GM18526 (cell line): ENCODE measurements around the gene NOL4L.

Experiments
- POLR2A ChIP-seq: IDR thresholded peaks from 3 replicates; pipeline ENCODE4 v1.6.1; 2011; ENCODE audit not compliant: insufficient read length; ENCODE audit errors: extremely low read depth

NOL4L gene

DNA sequence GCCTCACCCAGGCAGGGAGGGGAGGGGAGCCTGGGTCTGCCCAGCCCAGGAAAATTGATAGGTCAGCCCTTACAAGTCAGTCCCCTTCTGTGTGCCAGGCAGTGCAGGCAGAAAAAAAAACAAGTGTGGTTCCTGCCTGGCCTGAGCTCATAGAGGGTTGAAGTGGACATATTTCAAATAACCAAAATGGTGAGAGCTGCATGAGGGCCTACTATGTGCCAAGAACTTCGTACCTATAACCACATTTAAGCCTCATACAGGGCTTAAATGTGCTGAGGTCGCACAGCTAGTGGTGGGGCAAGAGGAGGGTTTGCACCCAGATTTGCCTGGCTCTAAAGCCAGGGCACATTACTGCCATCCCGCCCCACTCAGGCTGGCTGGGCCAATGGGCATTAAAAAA, 6.9 kb upstream of the NOL4L start:
- no peak for TF ChIP-seq POLR2A

GRCh38 chr20:32589769-32590168, 4.6 kb upstream of the NOL4L start:
- no peak for TF ChIP-seq POLR2A

- TF ChIP-seq POLR2A = no peak
Measured at GRCh38 chr20:32589256-32589655, 4.1 kb upstream of the NOL4L start.

DNA sequence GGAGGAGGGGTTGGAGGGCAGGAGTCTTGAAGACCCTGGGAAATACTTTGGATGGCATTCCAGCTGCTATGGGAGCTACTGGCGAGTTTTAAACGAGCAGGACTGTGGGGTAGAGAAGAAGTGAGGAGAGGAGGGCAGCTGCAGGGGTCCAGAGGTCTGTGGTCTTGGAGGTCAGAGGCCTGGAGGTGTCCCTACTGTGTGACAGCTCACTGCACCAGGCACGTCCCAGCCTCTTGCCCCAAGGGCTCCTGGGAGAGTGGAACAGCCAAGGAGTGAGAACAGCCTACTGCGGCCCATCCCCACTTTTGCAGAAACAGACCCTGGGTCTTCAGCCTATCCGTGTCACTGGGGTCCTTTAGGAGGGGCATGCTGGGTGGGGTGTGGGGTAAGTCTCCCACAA, 2.9 kb upstream of the NOL4L start:
- no peak for TF ChIP-seq POLR2A

- TF ChIP-seq POLR2A = no peak
Measured at GRCh38 chr20:32586291-32586690, 1.2 kb upstream of the NOL4L start.

GRCh38 chr20:32585586-32586127, 524 bp upstream of the NOL4L start:
- TF ChIP-seq POLR2A = no peak

DNA sequence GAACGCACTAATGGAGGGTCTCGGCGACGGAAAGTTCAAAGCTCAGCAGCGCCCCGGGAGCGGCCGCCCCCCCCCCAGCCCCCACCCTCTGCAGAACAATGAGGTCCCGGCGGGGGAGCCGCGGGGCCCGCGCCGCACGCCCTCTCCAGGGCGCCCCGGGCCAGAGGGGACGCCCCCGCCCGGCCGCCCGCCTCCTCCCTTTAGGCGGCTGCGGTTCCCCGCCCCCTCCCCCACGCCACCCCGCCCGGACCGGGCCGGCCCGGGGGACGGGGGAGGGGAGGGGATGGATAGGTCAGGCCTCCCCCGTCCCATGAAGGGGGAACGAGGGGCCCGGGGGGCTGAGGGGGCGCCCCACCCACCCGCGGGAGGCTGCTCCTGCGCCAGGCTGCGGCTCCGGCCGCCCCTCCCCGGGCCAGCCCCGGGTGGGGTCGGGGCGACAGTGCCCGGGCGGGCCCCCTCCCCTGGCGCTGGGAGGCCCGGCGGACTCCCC, 1.5 kb downstream of the NOL4L start:
- TF ChIP-seq POLR2A = no peak

DNA sequence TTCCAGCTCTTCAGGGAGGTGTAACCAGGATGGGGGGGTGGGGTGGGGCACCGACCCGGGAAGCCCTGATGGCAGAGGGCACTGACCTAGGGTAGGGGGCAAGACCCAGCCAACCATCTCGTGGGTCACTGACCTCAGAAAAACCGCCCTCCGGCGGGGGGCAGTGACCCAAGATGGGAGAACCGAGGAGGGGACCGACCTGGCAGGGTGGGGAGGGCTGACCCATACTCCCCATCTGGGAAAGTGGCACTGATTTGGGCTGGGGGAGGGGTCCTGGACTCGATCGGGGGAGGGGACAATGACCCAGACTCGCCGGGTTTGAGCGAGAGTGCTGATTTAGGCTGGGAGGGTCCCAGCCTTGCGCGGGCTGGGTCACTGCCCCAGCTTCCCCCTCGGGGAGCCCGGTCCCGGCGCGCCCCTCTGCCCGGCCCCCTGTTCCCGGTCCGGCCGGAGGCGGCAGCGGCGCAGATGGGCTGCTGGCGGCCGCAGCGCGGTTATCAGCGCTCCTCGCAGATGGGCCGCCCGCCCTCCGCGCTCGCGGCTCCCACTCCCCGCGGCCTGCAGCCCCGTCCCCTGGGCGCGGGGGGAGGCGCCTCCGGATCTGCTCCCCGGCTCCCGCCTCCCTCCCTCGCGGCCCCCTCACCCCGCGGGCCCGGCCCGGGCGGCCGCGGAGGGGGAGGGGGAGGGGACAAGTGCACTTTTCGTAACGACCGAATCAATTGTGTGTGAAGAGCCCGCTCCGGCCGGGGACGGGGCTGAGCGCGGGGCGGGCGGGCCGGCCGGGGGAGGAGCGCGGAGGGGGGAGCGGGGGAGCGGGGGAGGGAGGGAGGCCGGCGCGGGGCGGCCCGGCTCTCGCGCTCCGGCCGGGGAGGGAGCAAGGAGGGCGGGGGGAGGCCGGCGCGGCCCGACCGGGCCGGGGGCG, 2.2 kb downstream of the NOL4L start:
- TF ChIP-seq POLR2A = no peak

DNA sequence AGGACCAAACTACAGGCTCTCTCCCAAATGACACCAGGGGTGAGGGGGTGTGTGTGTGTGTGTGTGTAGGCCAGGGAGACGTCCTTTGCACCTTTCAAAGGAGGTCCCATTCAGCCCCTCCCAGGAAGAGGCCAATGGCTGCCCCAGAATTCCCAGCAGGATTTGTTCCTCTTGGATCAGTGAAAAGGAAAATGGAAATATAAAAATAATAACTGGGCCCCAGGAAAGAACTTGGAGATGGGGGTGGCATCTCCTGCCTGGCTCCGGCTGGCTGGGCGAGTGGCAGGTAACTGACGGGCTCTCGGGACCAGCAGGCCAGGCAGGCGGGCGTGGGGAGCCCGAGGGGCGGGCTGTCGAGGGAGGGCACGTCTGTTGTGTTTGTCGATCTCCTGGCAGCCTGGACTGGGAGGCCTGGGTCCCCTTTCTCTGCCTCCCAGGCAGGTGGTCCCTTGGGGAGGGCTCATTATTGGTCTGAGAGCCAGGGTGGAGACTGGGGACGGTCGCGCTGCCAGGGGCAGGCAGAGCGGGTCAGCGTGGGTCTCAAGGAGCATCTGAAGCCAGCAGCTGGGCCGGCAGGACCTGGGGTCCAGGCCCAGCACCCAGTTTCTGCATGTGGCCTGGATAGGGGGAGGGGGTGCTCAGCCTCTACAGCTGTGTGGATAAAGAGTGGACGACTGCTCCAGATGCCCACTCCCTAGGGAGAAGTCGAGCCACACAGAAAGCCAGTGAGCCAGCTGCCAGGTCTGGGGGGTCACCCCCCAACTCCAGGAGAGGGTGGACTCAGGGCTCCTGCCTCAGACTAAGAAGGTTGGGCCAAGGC, 3.1 kb downstream of the NOL4L start:
- no peak for TF ChIP-seq POLR2A

DNA sequence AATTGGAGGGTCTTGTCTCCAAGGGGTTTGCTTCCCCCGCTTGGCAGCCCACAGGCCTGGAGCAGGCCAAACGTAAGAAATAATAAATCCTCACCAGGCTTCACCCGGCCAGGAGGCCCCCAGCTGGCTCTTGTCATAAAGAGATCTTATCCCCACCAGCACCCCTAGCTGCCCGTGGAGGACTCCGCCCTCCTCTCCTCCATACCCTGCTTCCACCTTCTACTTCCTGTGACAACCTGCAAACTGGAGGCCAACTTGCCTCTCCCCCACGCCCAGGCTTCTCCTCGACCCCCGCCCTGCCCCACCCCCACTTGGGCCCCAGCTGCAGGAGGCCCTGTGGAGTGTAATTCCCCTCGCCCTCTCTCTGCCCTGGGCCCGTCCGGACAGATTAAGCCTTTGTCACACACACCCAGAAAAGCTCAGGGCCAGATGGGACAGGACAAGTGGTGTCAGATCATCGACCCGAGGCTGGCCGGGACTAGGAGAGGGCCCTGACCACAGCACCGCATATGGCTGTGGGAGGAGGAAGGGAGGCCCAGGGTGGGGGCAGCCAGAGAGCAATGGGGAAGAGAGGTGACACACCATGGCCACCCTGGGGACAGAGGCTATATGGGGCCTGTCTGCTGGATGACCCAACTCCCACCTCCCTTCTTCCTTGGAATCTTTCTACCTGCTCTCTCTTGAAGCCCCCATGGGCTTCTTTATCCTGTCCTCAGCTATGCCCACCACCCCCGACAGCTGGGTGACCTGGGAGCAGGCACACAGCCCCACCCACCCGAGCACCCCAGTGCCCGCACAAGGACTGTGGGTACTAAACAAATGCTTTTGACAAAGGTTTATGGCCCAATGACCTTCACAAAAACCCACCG, 3.9 kb downstream of the NOL4L start:
- TF ChIP-seq POLR2A = no peak

DNA sequence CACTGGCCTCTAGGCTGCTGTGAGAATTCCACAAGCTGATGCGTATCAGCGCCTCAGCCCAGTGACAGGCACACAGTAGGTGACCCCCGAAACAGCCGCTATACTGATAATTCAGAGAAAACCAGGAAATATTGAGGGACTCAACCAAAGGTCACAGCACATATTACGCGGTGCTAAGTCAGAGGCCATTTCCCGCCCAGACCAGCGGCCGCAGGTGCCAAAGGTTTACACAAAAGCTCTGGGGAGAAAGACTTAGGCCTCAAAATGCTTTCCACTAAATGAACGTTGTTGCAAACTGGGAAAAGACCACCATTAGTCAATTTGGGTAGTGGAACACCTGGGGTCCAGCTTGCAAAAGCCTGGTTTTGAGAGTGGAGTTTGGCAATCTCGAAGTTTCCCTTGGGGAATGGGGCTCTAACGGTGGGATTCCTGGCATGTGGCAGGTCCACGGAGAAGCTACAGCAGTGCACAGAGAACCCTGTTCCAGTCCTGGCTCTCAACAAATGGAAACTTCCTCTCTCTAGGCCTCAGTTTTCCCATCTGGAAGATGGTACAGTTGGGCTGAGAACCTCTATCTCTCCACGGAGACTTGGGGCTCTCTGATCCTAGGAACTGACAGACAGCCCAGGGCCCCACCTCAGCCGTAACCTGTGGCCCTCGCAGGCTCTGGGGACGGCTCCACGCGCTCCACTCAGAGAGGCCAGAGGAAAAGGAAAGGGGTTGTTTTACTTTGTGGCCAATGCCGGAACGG, 4.7 kb downstream of the NOL4L start:
- TF ChIP-seq POLR2A = no peak

GRCh38 chr20:32578840-32579390, 6.2 kb downstream of the NOL4L start:
- TF ChIP-seq POLR2A = no peak

GRCh38 chr20:32577657-32578056, 7.5 kb downstream of the NOL4L start:
- TF ChIP-seq POLR2A = no peak

GRCh38 chr20:32577023-32577422, 8.1 kb downstream of the NOL4L start:
- no peak for TF ChIP-seq POLR2A
